ENCODE results near the gene MAST3.

MAST3 gene

GRCh38 chr19:18161636-18162002 lies 64.0 kb downstream of the MAST3 start:
- TF ChIP-seq GATA2 (IDR thresholded peaks at IDR 0.05; ENCODE audit: low read depth, low read length) (no peak), GATA3 (IDR thresholded peaks at IDR 0.05; ENCODE audit: low read depth, low read length) (no peak)

- TF ChIP-seq GATA3 (IDR thresholded peaks at IDR 0.05; ENCODE audit: low read depth, low read length) = no peak
- TF ChIP-seq GATA2 (IDR thresholded peaks at IDR 0.05; ENCODE audit: low read depth, low read length) = no peak
These were observed 66.5 kb downstream of the MAST3 start for GRCh38 chr19:18164072-18164471.

- TF ChIP-seq GATA2 (IDR thresholded peaks at IDR 0.05; ENCODE audit: low read depth, low read length) = no peak
- no peak for TF ChIP-seq GATA3 (IDR thresholded peaks at IDR 0.05; ENCODE audit: low read depth, low read length)
These were observed 68.4 kb downstream of the MAST3 start for GRCh38 chr19:18165794-18166544.

GRCh38 chr19:18167011-18167410 lies 69.4 kb downstream of the MAST3 start:
- TF ChIP-seq GATA3 (IDR thresholded peaks at IDR 0.05; ENCODE audit: low read depth, low read length) (no peak), GATA2 (IDR thresholded peaks at IDR 0.05; ENCODE audit: low read depth, low read length) (no peak)

- TF ChIP-seq GATA3 (IDR thresholded peaks at IDR 0.05; ENCODE audit: low read depth, low read length) (no peak), GATA2 (IDR thresholded peaks at IDR 0.05; ENCODE audit: low read depth, low read length) (no peak)
These were observed 70.5 kb downstream of the MAST3 start for GRCh38 chr19:18167975-18168645.

- TF ChIP-seq GATA2 (IDR thresholded peaks at IDR 0.05; ENCODE audit: low read depth, low read length) (no peak), GATA3 (IDR thresholded peaks at IDR 0.05; ENCODE audit: low read depth, low read length) (no peak)
These were observed 71.2 kb downstream of the MAST3 start for GRCh38 chr19:18168673-18169381.

GRCh38 chr19:18170714-18171255 lies 73.2 kb downstream of the MAST3 start:
- TF ChIP-seq GATA3 (IDR thresholded peaks at IDR 0.05; ENCODE audit: low read depth, low read length) = no peak
- no peak for TF ChIP-seq GATA2 (IDR thresholded peaks at IDR 0.05; ENCODE audit: low read depth, low read length)

- TF ChIP-seq GATA3 (IDR thresholded peaks at IDR 0.05; ENCODE audit: low read depth, low read length) = no peak
- no peak for TF ChIP-seq GATA2 (IDR thresholded peaks at IDR 0.05; ENCODE audit: low read depth, low read length)
These were observed 74.2 kb downstream of the MAST3 start for GRCh38 chr19:18171605-18172327.

GRCh38 chr19:18172331-18173053 lies 74.9 kb downstream of the MAST3 start:
- no peak for TF ChIP-seq GATA2 (IDR thresholded peaks at IDR 0.05; ENCODE audit: low read depth, low read length)
- no peak for TF ChIP-seq GATA3 (IDR thresholded peaks at IDR 0.05; ENCODE audit: low read depth, low read length)

- TF ChIP-seq GATA2 (IDR thresholded peaks at IDR 0.05; ENCODE audit: low read depth, low read length) (no peak), GATA3 (IDR thresholded peaks at IDR 0.05; ENCODE audit: low read depth, low read length) (no peak)
These were observed 75.5 kb downstream of the MAST3 start for GRCh38 chr19:18173054-18173571.

- TF ChIP-seq GATA2 (IDR thresholded peaks at IDR 0.05; ENCODE audit: low read depth, low read length) (no peak), GATA3 (IDR thresholded peaks at IDR 0.05; ENCODE audit: low read depth, low read length) (no peak)
These were observed 76.2 kb downstream of the MAST3 start, which contains the start of gene IFI30 for GRCh38 chr19:18173572-18174288. IFI30 (plus strand) TSS chr19:18173813; CDS start chr19:18173842, 29 bp downstream.

- TF ChIP-seq GATA3 (IDR thresholded peaks at IDR 0.05; ENCODE audit: low read depth, low read length) (no peak), GATA2 (IDR thresholded peaks at IDR 0.05; ENCODE audit: low read depth, low read length) (no peak)
These were observed 77.4 kb downstream of the MAST3 start for GRCh38 chr19:18174983-18175382.

All from SH-SY5Y (cell line).